ENCODE measurements around the gene FIBP.

FIBP gene

GRCh38 chr11:65886826-65887722, 1.2 kb downstream of the FIBP start:
- Histone ChIP-seq H3K4me1 (ENCODE audit: insufficient read depth, low read length) (peaks cover 70% of the 10 kb centered on the region), H3K9ac (ENCODE audit: low read depth, low read length) (peak overlapping the region; percentile 75), H3K27ac (ENCODE audit: low read length) (peak overlapping the region; percentile 83), H3K27me3 (ENCODE audit: insufficient read depth, low read length, poor library complexity) (no peaks in the 10 kb centered on the region), H3K36me3 (ENCODE audit: insufficient read depth, low read length) (peaks cover 56% of the 10 kb centered on the region), H4K20me1 (ENCODE audit: insufficient read depth, low read length) (peaks cover 24% of the 10 kb centered on the region), H2AFZ (ENCODE audit: low read depth, low read length) (no peak overlapping the region), H3K4me2 (ENCODE audit: insufficient read depth, low read length) (peak overlapping the region; percentile 96), H3K4me3 (ENCODE audit: low read depth in 1 of 2, low read length in 2 of 2) (peak overlapping the region; percentile 42 to 71; a peak in 3 of 4 replicates), H3K9me3 (ENCODE audit: insufficient read depth, low read length, severe bottlenecking) (no peaks in the 10 kb centered on the region), H3K79me2 (ENCODE audit: insufficient read depth, low read length) (peaks cover 34% of the 10 kb centered on the region)
- no peak for TF ChIP-seq CTCF (IDR thresholded peaks at IDR 0.05; ENCODE audit: borderline replicate concordance, extremely low read depth, low read length, poor library complexity, severe bottlenecking)
- no peak for TF ChIP-seq EZH2 (IDR thresholded peaks at IDR 0.05; ENCODE audit: borderline replicate concordance, low read depth, low read length, severe bottlenecking)
- ATAC-seq (ENCODE audit: insufficient read depth, low read depth) (no peak), DNase-seq (no peak)

- peaks cover 59% of the 10 kb centered on the region for H3K4me1 ChIP-seq (ENCODE audit: insufficient read depth, low read length)
- H3K9ac ChIP-seq (ENCODE audit: low read depth, low read length): no peak overlapping the region
- ATAC-seq (ENCODE audit: insufficient read depth, low read depth): no peak
- H2AFZ ChIP-seq (ENCODE audit: low read depth, low read length): no peak overlapping the region
- peaks cover 57% of the 10 kb centered on the region for H3K36me3 ChIP-seq (ENCODE audit: insufficient read depth, low read length)
- no peak overlapping the region for H3K4me2 ChIP-seq (ENCODE audit: insufficient read depth, low read length)
- H4K20me1 ChIP-seq (ENCODE audit: insufficient read depth, low read length): peaks cover 13% of the 10 kb centered on the region
- TF ChIP-seq CTCF (IDR thresholded peaks at IDR 0.05; ENCODE audit: borderline replicate concordance, extremely low read depth, low read length, poor library complexity, severe bottlenecking) (no peak), EZH2 (IDR thresholded peaks at IDR 0.05; ENCODE audit: borderline replicate concordance, low read depth, low read length, severe bottlenecking) (no peak)
- H3K9me3 ChIP-seq (ENCODE audit: insufficient read depth, low read length, severe bottlenecking): no peaks in the 10 kb centered on the region
- no peaks in the 10 kb centered on the region for H3K27me3 ChIP-seq (ENCODE audit: insufficient read depth, low read length, poor library complexity)
- no peak overlapping the region for H3K4me3 ChIP-seq (ENCODE audit: low read depth in 1 of 2, low read length in 2 of 2)
- DNase-seq: no peak
- H3K27ac ChIP-seq (ENCODE audit: low read length): no peak overlapping the region
- peaks cover 23% of the 10 kb centered on the region for H3K79me2 ChIP-seq (ENCODE audit: insufficient read depth, low read length)
Observed at GRCh38 chr11:65885808-65886536, 2.3 kb downstream of the FIBP start.

- Histone ChIP-seq H2AFZ (ENCODE audit: low read depth, low read length) (no peak overlapping the region), H3K9ac (ENCODE audit: low read depth, low read length) (no peak overlapping the region), H3K4me3 (ENCODE audit: low read depth in 1 of 2, low read length in 2 of 2) (no peak overlapping the region), H3K36me3 (ENCODE audit: insufficient read depth, low read length) (peaks cover 57% of the 10 kb centered on the region), H3K4me2 (ENCODE audit: insufficient read depth, low read length) (peak overlapping the region; percentile 41; the same call in 1 of the 2 replicates), H3K27ac (ENCODE audit: low read length) (no peak overlapping the region), H3K9me3 (ENCODE audit: insufficient read depth, low read length, severe bottlenecking) (no peaks in the 10 kb centered on the region), H3K79me2 (ENCODE audit: insufficient read depth, low read length) (peaks cover 21% of the 10 kb centered on the region), H4K20me1 (ENCODE audit: insufficient read depth, low read length) (peaks cover 15% of the 10 kb centered on the region), H3K4me1 (ENCODE audit: insufficient read depth, low read length) (peaks cover 53% of the 10 kb centered on the region), H3K27me3 (ENCODE audit: insufficient read depth, low read length, poor library complexity) (no peaks in the 10 kb centered on the region)
- DNase-seq (no peak), ATAC-seq (ENCODE audit: insufficient read depth, low read depth) (no peak)
- TF ChIP-seq EZH2 (IDR thresholded peaks at IDR 0.05; ENCODE audit: borderline replicate concordance, low read depth, low read length, severe bottlenecking) (no peak), CTCF (IDR thresholded peaks at IDR 0.05; ENCODE audit: borderline replicate concordance, extremely low read depth, low read length, poor library complexity, severe bottlenecking) (no peak)
Observed at GRCh38 chr11:65885231-65885630, 3.0 kb downstream of the FIBP start.
